GM21723 (cell line): ENCODE data around the gene NPIPB6.

Experiments
- ATAC-seq: cut with Tn5 transposase; IDR thresholded peaks from one replicate; pipeline ENCODE4 v1.9.1; 2021; ENCODE audit warnings: mild to moderate bottlenecking, moderate library complexity; ENCODE audit not compliant: unreplicated experiment

Gene NPIPB6

DNA sequence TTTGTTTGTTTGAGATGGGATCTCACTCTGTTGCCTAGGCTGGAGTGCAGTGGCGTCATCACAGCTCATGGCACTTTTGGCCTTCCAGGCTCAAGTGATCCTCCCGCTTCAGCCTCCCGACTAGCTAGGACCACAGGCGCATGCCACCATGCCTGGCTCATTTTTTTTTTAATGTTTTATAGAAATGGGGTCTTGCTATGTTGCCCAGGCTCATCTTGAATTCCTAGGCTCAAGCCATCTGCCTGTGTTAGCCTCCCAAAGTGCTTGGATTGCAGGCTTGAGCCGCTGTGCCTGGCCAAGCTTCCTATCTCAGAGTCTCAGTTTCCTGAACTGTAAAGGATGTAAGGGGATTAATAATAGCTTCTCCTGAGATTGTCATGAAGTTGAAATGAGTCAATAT lies 63.0 kb downstream of the NPIPB6 start:
- ATAC-seq = no peak

- ATAC-seq = no peak
These were observed 64.8 kb downstream of the NPIPB6 start for GRCh38 chr16:28298511-28298878.

DNA sequence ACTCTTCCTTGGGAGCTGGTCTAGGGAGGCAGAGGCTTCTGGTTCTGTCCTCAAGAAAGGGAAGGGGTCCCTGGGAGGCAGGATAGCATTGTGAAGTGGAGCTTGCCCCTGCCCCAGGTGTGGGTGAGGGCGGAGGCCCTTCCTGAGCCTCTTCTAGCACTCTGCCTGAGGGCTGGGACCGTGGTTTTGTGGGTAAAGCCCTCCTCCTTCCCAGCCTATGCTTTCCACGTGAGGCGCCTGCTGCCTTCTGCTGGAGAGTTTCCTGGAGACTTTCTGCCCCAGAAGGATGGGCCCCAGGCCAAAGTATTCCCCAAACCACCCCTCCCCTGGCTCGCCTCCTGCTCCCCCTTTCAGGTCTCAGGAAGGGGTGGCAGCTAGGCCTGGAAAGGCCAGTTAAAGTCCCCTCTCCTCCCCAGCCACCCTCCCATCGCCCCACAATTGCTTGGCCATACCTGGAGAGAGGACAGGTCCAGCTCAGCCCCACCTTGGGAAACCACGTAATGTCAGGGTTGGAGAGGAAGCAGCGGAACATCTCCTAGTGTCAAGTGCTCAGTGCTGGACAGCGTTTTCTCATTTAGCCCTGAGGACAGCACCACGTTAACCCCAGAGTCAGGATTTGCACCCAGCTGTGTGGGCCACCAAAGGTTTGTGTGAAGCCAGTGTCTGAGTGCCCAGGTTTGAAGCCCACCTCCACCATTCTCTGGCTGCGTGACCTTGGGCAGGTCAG lies 65.4 kb downstream of the NPIPB6 start:
- ATAC-seq = no peak

- ATAC-seq = no peak
These were observed 66.0 kb downstream of the NPIPB6 start for GRCh38 chr16:28297308-28297707.

DNA sequence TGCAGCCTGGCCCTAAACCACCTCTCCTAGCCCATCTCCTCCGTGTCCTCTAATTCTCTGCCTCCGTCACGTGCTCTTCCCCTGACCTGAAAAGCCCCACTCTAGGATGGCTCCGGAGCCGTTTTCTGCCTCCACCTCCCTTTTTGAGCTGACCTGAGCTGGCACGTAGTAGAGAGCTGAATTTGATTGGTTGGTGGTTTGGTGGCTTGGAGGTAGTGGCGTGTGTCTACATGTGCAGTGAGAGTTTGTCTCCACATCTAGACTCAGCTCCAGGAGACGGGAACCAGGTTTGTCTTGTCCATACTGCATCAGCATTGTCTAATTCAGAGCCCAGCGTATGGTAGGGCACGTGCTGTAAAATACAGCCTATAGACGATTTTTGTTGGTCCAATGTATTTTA lies 68.0 kb downstream of the NPIPB6 start:
- ATAC-seq = no peak

GRCh38 chr16:28294201-28294600 lies 69.1 kb downstream of the NPIPB6 start:
- no peak for ATAC-seq

- no peak for ATAC-seq
These were observed 69.7 kb downstream of the NPIPB6 start for GRCh38 chr16:28293601-28293960.

DNA sequence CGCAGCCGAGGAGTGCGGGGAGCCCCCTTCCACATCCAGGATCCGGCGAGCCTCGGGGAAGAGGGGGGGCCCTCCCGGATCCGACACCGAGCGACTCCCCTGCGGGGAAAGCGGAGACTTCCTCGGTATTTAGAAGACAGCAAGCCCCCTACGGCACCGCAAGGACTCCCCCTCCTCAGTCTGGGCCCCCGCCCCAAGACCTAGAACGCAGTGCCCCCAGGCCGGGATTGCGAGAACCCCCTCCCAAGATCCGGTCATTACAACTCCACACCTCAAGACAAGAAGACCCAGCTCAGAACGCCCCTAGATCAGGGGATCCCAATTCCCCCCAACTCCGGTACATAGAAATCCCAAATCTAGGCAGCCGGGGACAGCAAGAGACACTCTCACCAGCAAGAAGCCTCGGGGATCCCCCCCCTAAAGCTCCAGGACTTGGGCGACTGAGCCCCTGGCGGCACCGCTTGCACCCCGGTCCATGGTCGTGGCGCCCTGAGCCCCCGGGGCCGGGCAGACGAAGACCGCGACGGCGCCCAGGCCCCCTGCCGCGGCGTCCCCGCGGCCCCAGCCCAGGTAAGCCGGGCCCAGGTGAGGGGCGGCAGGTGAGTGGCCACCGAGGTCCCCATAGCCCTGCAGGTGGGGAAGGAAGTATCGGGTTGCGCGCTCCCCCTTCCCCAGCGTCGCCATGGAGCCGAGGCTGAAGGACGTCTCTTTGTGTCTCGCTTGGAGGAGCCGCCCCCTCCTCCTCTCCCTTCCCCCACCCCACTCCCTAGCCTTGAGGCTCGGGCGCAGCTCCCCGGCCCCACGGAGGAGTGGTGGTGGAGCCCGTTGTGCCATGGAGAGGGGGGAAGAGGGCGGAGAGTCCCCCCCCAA lies 70.3 kb downstream of the NPIPB6 start:
- no peak for ATAC-seq
